ENCODE measurements around the gene DPEP1. TPM values are rescaled to one million over a fixed set of nuclear protein-coding genes. Genes with fewer than 3 reads are reported as not detected.

The DPEP1 gene
- total and polyA plus RNA-seq, 4 donors = 0.14 to 0.83 (median 0.45) TPM

DNA sequence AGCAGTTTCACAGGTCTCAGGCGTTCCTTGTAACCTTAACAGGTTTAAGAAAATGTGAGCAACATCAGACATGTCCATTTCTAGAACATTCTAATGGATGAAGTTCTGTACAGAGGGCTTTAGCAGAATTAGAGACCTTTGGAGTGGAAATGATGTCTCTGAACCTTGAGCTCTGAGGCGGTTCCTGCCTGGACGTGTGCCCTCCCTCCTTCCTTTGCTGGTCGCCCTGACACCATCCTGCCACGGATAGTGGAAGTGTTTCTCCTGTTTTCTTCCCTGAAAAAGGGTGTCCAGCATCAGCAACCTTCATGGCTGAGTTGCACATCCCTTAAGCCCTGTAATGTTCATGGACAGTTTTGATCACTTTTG lies 55.3 kb downstream of the DPEP1 start:
- no peaks in the 10 kb centered on the region for H3K9me3 ChIP-seq (ENCODE audit: control insufficient read depth in 4 of 4, low read length in 3 of 4)
- no peak overlapping the region for H3K9ac ChIP-seq (ENCODE audit: low read depth in 1 of 2, low read length in 2 of 2)
- H3K4me3 ChIP-seq (ENCODE audit: low read depth in 1 of 3, low read length in 3 of 3) = peak overlapping the region in 2 of 3 donors; percentile 30 to 42
- H3K4me1 ChIP-seq (ENCODE audit: control insufficient read depth in 4 of 4, insufficient read depth in 4 of 4, low read length in 3 of 4) = peaks cover 0 to 15% (median 8%) of the 10 kb centered on the region in 4 donors
- no peak for DNase-seq (ENCODE audit: low spot score)
- H3K27me3 ChIP-seq (ENCODE audit: control insufficient read depth in 4 of 4, insufficient read depth in 4 of 4, low read length in 3 of 4) = no peaks in the 10 kb centered on the region
- 32% methylated on average over 5 of the region's 5 CpGs for WGBS
- peak overlapping the region; percentile 23 to 56 for H3K27ac ChIP-seq (ENCODE audit: low read depth in 1 of 2, low read length in 2 of 2)
- peaks cover 0 to 3% (median 2%) of the 10 kb centered on the region in 4 donors for H3K36me3 ChIP-seq (ENCODE audit: control insufficient read depth in 4 of 4, insufficient read depth in 3 of 4, low read depth in 1 of 4, low read length in 3 of 4)
- TF ChIP-seq HNF4A (conservative IDR thresholded peaks at IDR 0.05) = peak; percentile 22 to 75
- no peak for TF ChIP-seq FOXA1 (IDR thresholded peaks at IDR 0.05)
- TF ChIP-seq TAF1 (conservative IDR thresholded peaks at IDR 0.05) = no peak

DNA sequence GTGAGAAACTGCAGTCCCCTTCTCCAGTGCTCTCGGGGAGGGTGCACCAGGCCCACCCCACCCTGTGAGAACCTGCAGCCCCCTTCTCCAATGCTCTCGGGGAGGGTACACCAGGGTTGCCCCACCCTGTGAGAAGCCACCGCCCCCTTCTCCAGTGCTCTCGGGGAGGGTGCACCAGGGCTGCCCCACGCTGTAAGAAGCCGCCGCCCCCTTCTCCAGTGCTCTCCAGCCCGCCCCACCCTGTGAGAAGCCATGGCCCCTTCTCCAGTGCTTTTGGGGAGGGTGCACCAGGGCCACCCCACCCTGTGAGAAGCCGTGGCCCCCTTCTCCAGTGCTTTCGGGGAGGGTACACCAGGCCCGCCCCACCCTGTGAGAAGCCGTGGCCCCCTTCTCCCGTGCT lies 56.3 kb downstream of the DPEP1 start:
- 95% methylated on average over 13 of the region's 13 CpGs for WGBS
- Histone ChIP-seq H3K4me3 (ENCODE audit: low read depth in 1 of 3, low read length in 3 of 3) (no peak overlapping the region), H3K9me3 (ENCODE audit: control insufficient read depth in 4 of 4, low read length in 3 of 4) (no peaks in the 10 kb centered on the region), H3K27me3 (ENCODE audit: control insufficient read depth in 4 of 4, insufficient read depth in 4 of 4, low read length in 3 of 4) (no peaks in the 10 kb centered on the region), H3K9ac (ENCODE audit: low read depth in 1 of 2, low read length in 2 of 2) (no peak overlapping the region), H3K27ac (ENCODE audit: low read depth in 1 of 2, low read length in 2 of 2) (no peak overlapping the region), H3K36me3 (ENCODE audit: control insufficient read depth in 4 of 4, insufficient read depth in 3 of 4, low read depth in 1 of 4, low read length in 3 of 4) (peaks cover 0 to 3% (median 0%) of the 10 kb centered on the region in 4 donors), H3K4me1 (ENCODE audit: control insufficient read depth in 4 of 4, insufficient read depth in 4 of 4, low read length in 3 of 4) (peaks cover 0 to 15% (median 8%) of the 10 kb centered on the region in 4 donors)
- no peak for DNase-seq (ENCODE audit: low spot score)
- TF ChIP-seq FOXA2 (IDR thresholded peaks at IDR 0.05) = no peak
- no peak for TF ChIP-seq RAD21 (IDR thresholded peaks at IDR 0.05)
- TF ChIP-seq, protein P1, sequence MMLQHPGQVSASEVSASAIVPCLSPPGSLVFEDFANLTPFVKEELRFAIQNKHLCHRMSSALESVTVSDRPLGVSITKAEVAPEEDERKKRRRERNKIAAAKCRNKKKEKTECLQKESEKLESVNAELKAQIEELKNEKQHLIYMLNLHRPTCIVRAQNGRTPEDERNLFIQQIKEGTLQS (IDR thresholded peaks at IDR 0.05) = no peak
- TF ChIP-seq, protein P2, sequence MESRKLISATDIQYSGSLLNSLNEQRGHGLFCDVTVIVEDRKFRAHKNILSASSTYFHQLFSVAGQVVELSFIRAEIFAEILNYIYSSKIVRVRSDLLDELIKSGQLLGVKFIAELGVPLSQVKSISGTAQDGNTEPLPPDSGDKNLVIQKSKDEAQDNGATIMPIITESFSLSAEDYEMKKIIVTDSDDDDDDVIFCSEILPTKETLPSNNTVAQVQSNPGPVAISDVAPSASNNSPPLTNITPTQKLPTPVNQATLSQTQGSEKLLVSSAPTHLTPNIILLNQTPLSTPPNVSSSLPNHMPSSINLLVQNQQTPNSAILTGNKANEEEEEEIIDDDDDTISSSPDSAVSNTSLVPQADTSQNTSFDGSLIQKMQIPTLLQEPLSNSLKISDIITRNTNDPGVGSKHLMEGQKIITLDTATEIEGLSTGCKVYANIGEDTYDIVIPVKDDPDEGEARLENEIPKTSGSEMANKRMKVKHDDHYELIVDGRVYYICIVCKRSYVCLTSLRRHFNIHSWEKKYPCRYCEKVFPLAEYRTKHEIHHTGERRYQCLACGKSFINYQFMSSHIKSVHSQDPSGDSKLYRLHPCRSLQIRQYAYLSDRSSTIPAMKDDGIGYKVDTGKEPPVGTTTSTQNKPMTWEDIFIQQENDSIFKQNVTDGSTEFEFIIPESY (IDR thresholded peaks at IDR 0.05) = no peak
- TF ChIP-seq, protein P3, sequence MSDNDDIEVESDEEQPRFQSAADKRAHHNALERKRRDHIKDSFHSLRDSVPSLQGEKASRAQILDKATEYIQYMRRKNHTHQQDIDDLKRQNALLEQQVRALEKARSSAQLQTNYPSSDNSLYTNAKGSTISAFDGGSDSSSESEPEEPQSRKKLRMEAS (IDR thresholded peaks at IDR 0.05) = no peak
- TF ChIP-seq, protein P4, sequence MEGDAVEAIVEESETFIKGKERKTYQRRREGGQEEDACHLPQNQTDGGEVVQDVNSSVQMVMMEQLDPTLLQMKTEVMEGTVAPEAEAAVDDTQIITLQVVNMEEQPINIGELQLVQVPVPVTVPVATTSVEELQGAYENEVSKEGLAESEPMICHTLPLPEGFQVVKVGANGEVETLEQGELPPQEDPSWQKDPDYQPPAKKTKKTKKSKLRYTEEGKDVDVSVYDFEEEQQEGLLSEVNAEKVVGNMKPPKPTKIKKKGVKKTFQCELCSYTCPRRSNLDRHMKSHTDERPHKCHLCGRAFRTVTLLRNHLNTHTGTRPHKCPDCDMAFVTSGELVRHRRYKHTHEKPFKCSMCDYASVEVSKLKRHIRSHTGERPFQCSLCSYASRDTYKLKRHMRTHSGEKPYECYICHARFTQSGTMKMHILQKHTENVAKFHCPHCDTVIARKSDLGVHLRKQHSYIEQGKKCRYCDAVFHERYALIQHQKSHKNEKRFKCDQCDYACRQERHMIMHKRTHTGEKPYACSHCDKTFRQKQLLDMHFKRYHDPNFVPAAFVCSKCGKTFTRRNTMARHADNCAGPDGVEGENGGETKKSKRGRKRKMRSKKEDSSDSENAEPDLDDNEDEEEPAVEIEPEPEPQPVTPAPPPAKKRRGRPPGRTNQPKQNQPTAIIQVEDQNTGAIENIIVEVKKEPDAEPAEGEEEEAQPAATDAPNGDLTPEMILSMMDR (IDR thresholded peaks at IDR 0.05; ENCODE audit: low read depth, low read length, missing input control) = no peak
- TF ChIP-seq TAF1 (conservative IDR thresholded peaks at IDR 0.05) = no peak
- TF ChIP-seq, protein P5, sequence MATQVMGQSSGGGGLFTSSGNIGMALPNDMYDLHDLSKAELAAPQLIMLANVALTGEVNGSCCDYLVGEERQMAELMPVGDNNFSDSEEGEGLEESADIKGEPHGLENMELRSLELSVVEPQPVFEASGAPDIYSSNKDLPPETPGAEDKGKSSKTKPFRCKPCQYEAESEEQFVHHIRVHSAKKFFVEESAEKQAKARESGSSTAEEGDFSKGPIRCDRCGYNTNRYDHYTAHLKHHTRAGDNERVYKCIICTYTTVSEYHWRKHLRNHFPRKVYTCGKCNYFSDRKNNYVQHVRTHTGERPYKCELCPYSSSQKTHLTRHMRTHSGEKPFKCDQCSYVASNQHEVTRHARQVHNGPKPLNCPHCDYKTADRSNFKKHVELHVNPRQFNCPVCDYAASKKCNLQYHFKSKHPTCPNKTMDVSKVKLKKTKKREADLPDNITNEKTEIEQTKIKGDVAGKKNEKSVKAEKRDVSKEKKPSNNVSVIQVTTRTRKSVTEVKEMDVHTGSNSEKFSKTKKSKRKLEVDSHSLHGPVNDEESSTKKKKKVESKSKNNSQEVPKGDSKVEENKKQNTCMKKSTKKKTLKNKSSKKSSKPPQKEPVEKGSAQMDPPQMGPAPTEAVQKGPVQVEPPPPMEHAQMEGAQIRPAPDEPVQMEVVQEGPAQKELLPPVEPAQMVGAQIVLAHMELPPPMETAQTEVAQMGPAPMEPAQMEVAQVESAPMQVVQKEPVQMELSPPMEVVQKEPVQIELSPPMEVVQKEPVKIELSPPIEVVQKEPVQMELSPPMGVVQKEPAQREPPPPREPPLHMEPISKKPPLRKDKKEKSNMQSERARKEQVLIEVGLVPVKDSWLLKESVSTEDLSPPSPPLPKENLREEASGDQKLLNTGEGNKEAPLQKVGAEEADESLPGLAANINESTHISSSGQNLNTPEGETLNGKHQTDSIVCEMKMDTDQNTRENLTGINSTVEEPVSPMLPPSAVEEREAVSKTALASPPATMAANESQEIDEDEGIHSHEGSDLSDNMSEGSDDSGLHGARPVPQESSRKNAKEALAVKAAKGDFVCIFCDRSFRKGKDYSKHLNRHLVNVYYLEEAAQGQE (IDR thresholded peaks at IDR 0.05) = no peak
- no peak for TF ChIP-seq SP1 (IDR thresholded peaks at IDR 0.05)
- no peak for TF ChIP-seq FOXA1 (IDR thresholded peaks at IDR 0.05)
- no peak for TF ChIP-seq EGR1 (IDR thresholded peaks at IDR 0.05; ENCODE audit: low read depth in 2 of 2)
- TF ChIP-seq GABPA (IDR thresholded peaks at IDR 0.05 in 1 of 2, conservative IDR thresholded peaks at IDR 0.05 in 1 of 2) = no peak
- no peak for TF ChIP-seq RXRA (IDR thresholded peaks at IDR 0.05)
- no peak for TF ChIP-seq HNF4G (IDR thresholded peaks at IDR 0.05)
- TF ChIP-seq HNF4A (conservative IDR thresholded peaks at IDR 0.05) = no peak
- no peak for TF ChIP-seq NR2F2 (IDR thresholded peaks at IDR 0.05)
- no peak for TF ChIP-seq JUND (IDR thresholded peaks at IDR 0.05)
- no peak for TF ChIP-seq YY1 (IDR thresholded peaks at IDR 0.05)

Data from liver (tissue), 9 donors.